ENCODE data around the gene HPSE2. TPM values are rescaled to one million over a fixed set of nuclear protein-coding genes. Genes with fewer than 3 reads are reported as not detected.

HPSE2 gene
- total and polyA plus RNA-seq, 12 donors: 0.04 to 0.24 (median 0.13) TPM; not detected in 6

DNA sequence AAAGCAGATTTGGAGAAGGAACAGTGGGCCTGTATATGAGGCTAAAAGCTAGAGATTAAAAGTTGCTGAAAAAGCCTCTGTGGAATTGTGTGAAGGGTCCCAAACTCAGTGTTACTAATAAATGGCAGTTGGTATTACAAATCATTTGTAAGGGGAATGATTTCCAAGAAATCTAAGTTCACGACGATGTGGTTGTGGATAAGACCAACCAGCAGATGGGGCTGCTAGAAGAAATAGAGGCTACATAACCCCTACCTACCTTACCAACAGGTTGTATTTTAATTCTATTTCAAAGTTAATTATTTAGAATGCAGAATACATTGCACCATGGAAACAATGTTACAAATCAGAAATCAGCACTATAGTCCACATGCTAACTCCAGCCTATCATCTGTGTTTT, 377.1 kb downstream of the HPSE2 start:
- no peak for DNase-seq
- no peaks in the 10 kb centered on the region for H3K4me1 ChIP-seq
- TF ChIP-seq, protein P1, sequence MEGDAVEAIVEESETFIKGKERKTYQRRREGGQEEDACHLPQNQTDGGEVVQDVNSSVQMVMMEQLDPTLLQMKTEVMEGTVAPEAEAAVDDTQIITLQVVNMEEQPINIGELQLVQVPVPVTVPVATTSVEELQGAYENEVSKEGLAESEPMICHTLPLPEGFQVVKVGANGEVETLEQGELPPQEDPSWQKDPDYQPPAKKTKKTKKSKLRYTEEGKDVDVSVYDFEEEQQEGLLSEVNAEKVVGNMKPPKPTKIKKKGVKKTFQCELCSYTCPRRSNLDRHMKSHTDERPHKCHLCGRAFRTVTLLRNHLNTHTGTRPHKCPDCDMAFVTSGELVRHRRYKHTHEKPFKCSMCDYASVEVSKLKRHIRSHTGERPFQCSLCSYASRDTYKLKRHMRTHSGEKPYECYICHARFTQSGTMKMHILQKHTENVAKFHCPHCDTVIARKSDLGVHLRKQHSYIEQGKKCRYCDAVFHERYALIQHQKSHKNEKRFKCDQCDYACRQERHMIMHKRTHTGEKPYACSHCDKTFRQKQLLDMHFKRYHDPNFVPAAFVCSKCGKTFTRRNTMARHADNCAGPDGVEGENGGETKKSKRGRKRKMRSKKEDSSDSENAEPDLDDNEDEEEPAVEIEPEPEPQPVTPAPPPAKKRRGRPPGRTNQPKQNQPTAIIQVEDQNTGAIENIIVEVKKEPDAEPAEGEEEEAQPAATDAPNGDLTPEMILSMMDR (IDR thresholded peaks at IDR 0.05): no peak
- intact Hi-C loops (cut with DNase I): no loop called here
- peaks cover 0 to 4% (median 0%) of the 10 kb centered on the region in 7 donors for H3K27me3 ChIP-seq
- H3K27ac ChIP-seq: no peak overlapping the region
- H3K36me3 ChIP-seq: no peaks in the 10 kb centered on the region
- WGBS, 2 donors: 76 to 80% methylated on average over 2 of the region's 2 CpGs
- ATAC-seq: no peak
- H3K4me3 ChIP-seq: no peak overlapping the region
- no peaks in the 10 kb centered on the region for H3K9me3 ChIP-seq

DNA sequence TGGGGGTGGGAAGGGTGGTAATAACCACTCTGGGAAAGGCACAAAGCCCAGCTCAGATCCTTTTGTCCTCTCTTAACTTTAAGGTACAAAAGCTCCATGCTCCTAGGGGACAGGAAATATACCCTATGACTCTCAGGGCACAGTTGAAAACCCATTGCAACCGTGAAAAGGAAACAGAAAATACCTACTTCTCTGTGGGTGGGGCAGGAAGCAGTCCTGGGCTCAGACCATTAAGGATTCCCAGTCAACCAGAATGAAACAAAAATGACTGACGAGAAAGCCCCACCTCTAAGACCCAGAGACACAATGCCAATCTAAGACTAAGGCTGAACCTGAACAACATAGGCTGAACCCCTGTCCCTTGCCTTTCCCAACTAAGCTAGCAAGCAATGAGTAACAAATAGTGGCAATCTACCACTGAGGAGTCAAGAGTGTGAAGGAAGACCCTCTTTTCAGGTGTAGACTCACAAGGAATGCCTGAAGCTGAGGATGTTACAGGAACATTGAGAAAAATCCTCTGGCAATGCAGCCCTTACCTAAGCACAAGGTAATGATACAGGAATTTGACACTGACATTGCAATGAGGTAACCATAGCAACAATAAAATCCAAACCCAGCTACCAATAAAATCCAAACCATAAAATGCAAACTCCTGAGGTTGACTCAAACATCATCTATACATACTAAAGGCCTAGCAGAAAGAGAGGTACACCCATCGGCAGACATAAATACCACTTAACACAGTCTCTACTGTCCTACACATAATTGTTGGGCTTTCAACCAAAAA, 380.1 kb downstream of the HPSE2 start:
- no peak overlapping the region for H3K4me3 ChIP-seq
- H3K9me3 ChIP-seq: no peaks in the 10 kb centered on the region
- TF ChIP-seq, protein P1 (IDR thresholded peaks at IDR 0.05): no peak
- H3K27ac ChIP-seq: no peak overlapping the region
- H3K27me3 ChIP-seq: peaks cover 0 to 4% (median 0%) of the 10 kb centered on the region in 7 donors
- WGBS, 2 donors: 80 to 83% methylated on average over 3 of the region's 3 CpGs
- no peak for ATAC-seq
- no peaks in the 10 kb centered on the region for H3K36me3 ChIP-seq
- intact Hi-C loops (cut with DNase I): no loop called here
- H3K4me1 ChIP-seq: no peaks in the 10 kb centered on the region
- DNase-seq: no peak

DNA sequence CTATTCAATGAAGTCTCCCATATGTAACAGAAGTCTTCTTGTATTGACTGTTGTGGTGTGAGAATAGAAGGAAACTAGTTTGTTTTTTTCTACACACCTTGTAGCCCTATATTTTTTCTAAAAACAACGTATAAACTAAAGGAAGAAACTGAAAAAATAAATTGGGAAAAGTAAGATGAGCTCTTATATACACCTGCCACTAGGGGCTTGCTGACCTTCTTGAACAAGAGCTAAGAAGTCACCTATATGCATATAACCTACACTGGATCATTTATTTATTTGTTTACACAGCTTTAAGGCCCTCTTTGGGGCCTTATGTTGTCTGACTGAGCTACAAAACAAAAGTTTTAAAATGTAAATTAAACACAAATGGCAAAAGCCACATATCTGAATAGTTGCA, 383.0 kb downstream of the HPSE2 start:
- Histone ChIP-seq H3K4me3 (no peak overlapping the region), H3K27me3 (peaks cover 0 to 4% (median 0%) of the 10 kb centered on the region in 7 donors), H3K36me3 (no peaks in the 10 kb centered on the region), H3K4me1 (no peaks in the 10 kb centered on the region), H3K9me3 (no peaks in the 10 kb centered on the region), H3K27ac (no peak overlapping the region)
- WGBS, 2 donors: 48 to 49% methylated on average over 1 of the region's 1 CpG
- DNase-seq: no peak
- TF ChIP-seq, protein P1 (IDR thresholded peaks at IDR 0.05): no peak
- ATAC-seq: no peak
- intact Hi-C loops (cut with DNase I): no loop called here

DNA sequence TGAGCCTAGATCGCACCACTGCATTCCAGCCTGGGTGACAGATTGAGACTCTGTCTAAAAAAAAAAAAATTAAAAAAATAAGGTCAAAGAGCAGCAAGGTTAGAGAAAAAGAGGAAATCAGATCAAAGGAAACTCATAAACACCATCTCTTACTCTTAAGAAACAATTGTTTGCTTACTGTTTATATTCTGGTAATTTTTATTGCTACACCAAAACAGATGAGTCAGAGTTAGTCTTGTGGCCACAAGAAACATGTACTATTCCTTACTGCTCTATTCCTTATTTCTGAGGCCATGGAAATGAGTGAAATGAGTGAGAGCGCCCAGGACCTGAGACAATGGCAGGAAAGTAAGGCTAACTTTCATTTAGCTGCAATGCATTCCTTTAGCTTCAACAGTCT, 387.3 kb downstream of the HPSE2 start:
- Histone ChIP-seq H3K27ac (no peak overlapping the region), H3K36me3 (no peaks in the 10 kb centered on the region), H3K27me3 (peaks cover 0 to 6% (median 0%) of the 10 kb centered on the region in 7 donors), H3K9me3 (no peaks in the 10 kb centered on the region), H3K4me3 (no peak overlapping the region), H3K4me1 (no peaks in the 10 kb centered on the region)
- WGBS, 2 donors: 89 to 95% methylated on average over 2 of the region's 2 CpGs
- TF ChIP-seq, protein P1 (IDR thresholded peaks at IDR 0.05): no peak
- ATAC-seq (no peak), DNase-seq (no peak)
- intact Hi-C loops (cut with DNase I): no loop called here

All from heart right ventricle (tissue), 16 donors.